HG03565 (cell line): ENCODE measurements around the gene RABGAP1L.

Source experiments
- ATAC-seq: cut with Tn5 transposase; IDR thresholded peaks from one replicate; pipeline ENCODE4 v1.9.1; 2021; ENCODE audit warnings: mild to moderate bottlenecking, moderate library complexity; ENCODE audit not compliant: unreplicated experiment

The RABGAP1L gene

GRCh38 chr1:174953285-174954072 lies 794.2 kb downstream of the RABGAP1L start:
- peak; percentile 49 for ATAC-seq

GRCh38 chr1:174954073-174954460 lies 794.7 kb downstream of the RABGAP1L start:
- peak; percentile 12 for ATAC-seq

GRCh38 chr1:174954671-174955669 lies 795.6 kb downstream of the RABGAP1L start:
- no peak for ATAC-seq

- no peak for ATAC-seq
Observed at GRCh38 chr1:174956086-174956485, 796.8 kb downstream of the RABGAP1L start.

GRCh38 chr1:174956976-174957375 lies 797.7 kb downstream of the RABGAP1L start:
- ATAC-seq = no peak

GRCh38 chr1:174957829-174958228 lies 798.5 kb downstream of the RABGAP1L start:
- no peak for ATAC-seq

GRCh38 chr1:174958396-174958795 lies 799.1 kb downstream of the RABGAP1L start:
- no peak for ATAC-seq

GRCh38 chr1:174960362-174960761 lies 801.0 kb downstream of the RABGAP1L start:
- ATAC-seq = no peak

- ATAC-seq = no peak
Observed at GRCh38 chr1:174963529-174964125, 804.3 kb downstream of the RABGAP1L start.

- ATAC-seq = no peak
Observed at GRCh38 chr1:174964261-174964971, 805.1 kb downstream of the RABGAP1L start.

- no peak for ATAC-seq
Observed at GRCh38 chr1:174964972-174965361, 805.6 kb downstream of the RABGAP1L start.

- ATAC-seq = no peak
Observed at GRCh38 chr1:174965362-174966007, 806.2 kb downstream of the RABGAP1L start.

GRCh38 chr1:174966008-174966572 lies 806.8 kb downstream of the RABGAP1L start:
- no peak for ATAC-seq

- ATAC-seq = no peak
Observed at GRCh38 chr1:174967845-174968705, 808.8 kb downstream of the RABGAP1L start.

- ATAC-seq = peak; percentile 70
Observed at GRCh38 chr1:174968750-174969244, 809.5 kb downstream of the RABGAP1L start.

GRCh38 chr1:174969977-174970376 lies 810.7 kb downstream of the RABGAP1L start:
- no peak for ATAC-seq

GRCh38 chr1:174971466-174971865 lies 812.1 kb downstream of the RABGAP1L start:
- ATAC-seq = no peak

GRCh38 chr1:174971902-174972301 lies 812.6 kb downstream of the RABGAP1L start:
- ATAC-seq = no peak

- ATAC-seq = no peak
Observed at GRCh38 chr1:174974711-174975119, 815.4 kb downstream of the RABGAP1L start.
